HFFc6 (cell line): Measurements from ENCODE around the gene MLPH. TPM values are rescaled to one million over a fixed set of nuclear protein-coding genes. Genes with fewer than 3 reads are reported as not detected.

ENCODE experiments used
- DNase-seq: peaks from one replicate; pipeline ENCODE4 v3.0.0-alpha.2; 2018
- H3K27ac Mint-ChIP-seq: 2 replicates; pipeline ENCODE4 v1.8.0; 2020; ENCODE audit warnings: mild to moderate bottlenecking, mixed read lengths
- H3K27me3 Mint-ChIP-seq: 2 replicates; pipeline ENCODE4 v1.8.0; 2021; ENCODE audit warnings: mild to moderate bottlenecking, moderate library complexity, mixed read lengths; ENCODE audit not compliant: insufficient read depth
- H3K36me3 Mint-ChIP-seq: 2 replicates; pipeline ENCODE4 v1.8.0; 2021; ENCODE audit warnings: low read depth, mixed read lengths
- H3K4me1 Mint-ChIP-seq: 2 replicates; pipeline ENCODE4 v1.8.0; 2020; ENCODE audit warnings: low read depth, mixed read lengths
- H3K4me3 Mint-ChIP-seq: 2 replicates; pipeline ENCODE4 v1.8.0; 2020; ENCODE audit warnings: mild to moderate bottlenecking, moderate library complexity, mixed read lengths
- H3K9me3 Mint-ChIP-seq: 2 replicates; pipeline ENCODE4 v1.8.0; 2020; ENCODE audit warnings: mild to moderate bottlenecking, mixed read lengths
- CTCF ChIP-seq: fragments of 200-600 bp; sonication (generic); IDR thresholded peaks from 2 replicates; pipeline ENCODE4 v1.5.0; 2021; ENCODE audit warnings: antibody characterized with exemption, mild to moderate bottlenecking
- total RNA-seq, 6 experiments: library from RNA; stranded (reverse); fragmentation: NEBNext Ultra II Directional; extraction: Animal tissue kit (Norgen Biotek cat#: 25700); gene quantifications; 2 replicates in 1 of 6; 3 replicates in 5 of 6; pipeline ENCODE4 v1.2.3, GENCODE V29; 2021

Gene MLPH
- total RNA-seq, 6 experiments from 2014 or later, result 32.0 to 44.1 (median 41.0) TPM

- H3K27ac Mint-ChIP-seq, result peak overlapping the region; percentile 61
These were observed 15.4 kb upstream of the MLPH start for GRCh38 chr2:237471438-237472186.

GRCh38 chr2:237472187-237472712 lies 14.8 kb upstream of the MLPH start:
- Mint-ChIP-seq H3K9me3 (no peaks in the 10 kb centered on the region), H3K4me1 (peaks cover 52% of the 10 kb centered on the region), H3K36me3 (no peaks in the 10 kb centered on the region), H3K4me3 (no peak overlapping the region), H3K27ac (peak overlapping the region; percentile 61), H3K27me3 (peaks cover 2% of the 10 kb centered on the region; the same call in 1 of the 2 replicates)
- no peak for DNase-seq
- no peak for TF ChIP-seq CTCF

More at GRCh38 chr2:237471438-237472186, 15.4 kb upstream of the MLPH start:
- DNase-seq, result peak; percentile 64
- H3K36me3 Mint-ChIP-seq, result no peaks in the 10 kb centered on the region
- TF ChIP-seq CTCF, result peak; percentile 86
- H3K9me3 Mint-ChIP-seq, result no peaks in the 10 kb centered on the region
- no peak overlapping the region for H3K4me3 Mint-ChIP-seq
- H3K4me1 Mint-ChIP-seq, result peaks cover 56% of the 10 kb centered on the region
- peaks cover 2% of the 10 kb centered on the region; the same call in 1 of the 2 replicates for H3K27me3 Mint-ChIP-seq

- DNase-seq, result no peak
- Mint-ChIP-seq H3K4me3 (no peak overlapping the region), H3K36me3 (no peaks in the 10 kb centered on the region), H3K4me1 (peaks cover 44% of the 10 kb centered on the region), H3K27me3 (peaks cover 2% of the 10 kb centered on the region; the same call in 1 of the 2 replicates), H3K9me3 (no peaks in the 10 kb centered on the region), H3K27ac (peak overlapping the region; percentile 97)
- no peak for TF ChIP-seq CTCF
These were observed 13.9 kb upstream of the MLPH start for GRCh38 chr2:237472909-237473877.

- H3K4me3 Mint-ChIP-seq, result no peak overlapping the region
These were observed 13.1 kb upstream of the MLPH start for GRCh38 chr2:237473878-237474441.

More at GRCh38 chr2:237473878-237474441, 13.1 kb upstream of the MLPH start:
- no peak for TF ChIP-seq CTCF
- Mint-ChIP-seq H3K36me3 (no peaks in the 10 kb centered on the region), H3K27me3 (peaks cover 2% of the 10 kb centered on the region; the same call in 1 of the 2 replicates), H3K27ac (peak overlapping the region; percentile 97), H3K9me3 (no peaks in the 10 kb centered on the region), H3K4me1 (peaks cover 44% of the 10 kb centered on the region)
- peak; percentile 77 for DNase-seq
